Dendritic cell treated with granulocyte-macrophage colony-stimulating factor and Interleukin-4, amounts not matched to agents 40 ng/mL and 50 ng/mL, for 4 days (primary cell): ENCODE data around the gene GATAD2B.
"Not testable (repeated sequence)": the region's sequence is repeated elsewhere in the genome, so short reads cannot be mapped to it uniquely, and the experiment has no call there.

Experiments used
- H3K27ac Mint-ChIP-seq: one replicate; pipeline ENCODE4 v1.8.0; 2022; ENCODE audit warnings: mild to moderate bottlenecking, mixed read lengths
- H3K27me3 Mint-ChIP-seq: one replicate; pipeline ENCODE4 v1.8.0; 2022; ENCODE audit warnings: mild to moderate bottlenecking, mixed read lengths
- H3K36me3 Mint-ChIP-seq: one replicate; pipeline ENCODE4 v1.8.0; 2022; ENCODE audit warnings: low read depth, mixed read lengths
- H3K4me1 Mint-ChIP-seq: one replicate; pipeline ENCODE4 v1.8.0; 2022; ENCODE audit warnings: low read depth, mixed read lengths
- H3K4me3 Mint-ChIP-seq: one replicate; pipeline ENCODE4 v1.8.0; 2022; ENCODE audit warnings: mild to moderate bottlenecking, moderate library complexity, mixed read lengths
- H3K9me3 Mint-ChIP-seq: one replicate; pipeline ENCODE4 v1.8.0; 2022; ENCODE audit warnings: mixed read lengths
- intact Hi-C: fragments of 100-400 bp; cut with micrococcal nuclease; formaldehyde crosslinking; loops from one replicate; pipeline ENCODE4 v1.15.0; 2022

Gene GATAD2B

GRCh38 chr1:153877112-153877511, 45.7 kb downstream of the GATAD2B start:
- no peak overlapping the region for H3K4me3 Mint-ChIP-seq
- intact Hi-C loops: no loop called here
- H3K4me1 Mint-ChIP-seq: peaks cover 18% of the 10 kb centered on the region
- H3K9me3 Mint-ChIP-seq: no peaks in the 10 kb centered on the region
- no peak overlapping the region for H3K27ac Mint-ChIP-seq
- peaks cover 20% of the 10 kb centered on the region for H3K36me3 Mint-ChIP-seq
- no peaks in the 10 kb centered on the region for H3K27me3 Mint-ChIP-seq

DNA sequence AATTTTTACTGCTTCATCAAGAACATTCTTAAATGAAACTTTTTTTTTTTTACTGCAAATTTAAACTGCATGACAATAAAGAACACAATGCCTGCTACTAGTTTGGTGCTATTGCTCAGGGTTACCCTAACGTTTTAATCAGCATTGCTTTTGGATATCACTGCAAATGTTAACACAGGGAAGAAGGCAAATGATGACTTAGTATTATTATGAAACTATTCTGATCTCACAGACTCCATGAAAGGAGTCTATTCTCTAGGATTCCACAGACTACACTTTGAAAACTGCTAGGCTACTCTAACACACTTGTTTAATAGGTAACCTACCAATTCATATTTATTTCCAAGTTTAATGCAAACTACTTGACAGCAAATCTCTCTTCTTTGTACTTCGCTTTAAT, 49.8 kb downstream of the GATAD2B start:
- no peaks in the 10 kb centered on the region for H3K9me3 Mint-ChIP-seq
- no peak overlapping the region for H3K4me3 Mint-ChIP-seq
- peaks cover 19% of the 10 kb centered on the region for H3K4me1 Mint-ChIP-seq
- no peaks in the 10 kb centered on the region for H3K27me3 Mint-ChIP-seq
- H3K36me3 Mint-ChIP-seq: peaks cover 27% of the 10 kb centered on the region
- intact Hi-C loops: no loop called here
- H3K27ac Mint-ChIP-seq: no peak overlapping the region

GRCh38 chr1:153872331-153872730, 50.4 kb downstream of the GATAD2B start:
- no peak overlapping the region for H3K27ac Mint-ChIP-seq

DNA sequence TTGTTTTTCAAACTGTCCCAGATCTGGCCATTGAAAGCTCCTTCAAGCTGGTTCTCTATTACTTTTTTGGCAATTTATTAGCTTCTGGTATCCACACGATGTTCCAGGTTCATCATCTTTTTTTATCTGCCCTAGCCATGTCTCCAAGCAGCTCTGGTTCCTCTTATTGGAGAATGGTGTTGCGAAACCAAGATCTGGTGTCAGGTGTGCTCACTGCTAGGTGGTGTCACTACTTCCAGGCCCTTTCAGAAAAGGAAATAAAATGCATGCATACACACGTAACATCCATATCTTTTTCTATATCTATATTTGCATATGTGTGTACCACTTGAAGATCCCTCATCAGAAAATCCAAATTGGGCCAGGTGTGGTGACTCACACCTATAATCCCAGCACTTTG, 53.3 kb downstream of the GATAD2B start:
- Mint-ChIP-seq H3K4me1 (peaks cover 31% of the 10 kb centered on the region), H3K27ac (no peak overlapping the region), H3K27me3 (no peaks in the 10 kb centered on the region), H3K36me3 (peaks cover 20% of the 10 kb centered on the region), H3K9me3 (no peaks in the 10 kb centered on the region), H3K4me3 (no peak overlapping the region)
- intact Hi-C loops: no loop called here

More at GRCh38 chr1:153872331-153872730, 50.4 kb downstream of the GATAD2B start:
- H3K27me3 Mint-ChIP-seq: no peaks in the 10 kb centered on the region
- H3K4me3 Mint-ChIP-seq: no peak overlapping the region
- intact Hi-C loops: no loop called here
- H3K4me1 Mint-ChIP-seq: peaks cover 19% of the 10 kb centered on the region
- H3K36me3 Mint-ChIP-seq: peaks cover 27% of the 10 kb centered on the region
- no peaks in the 10 kb centered on the region for H3K9me3 Mint-ChIP-seq

- peaks cover 25% of the 10 kb centered on the region for H3K4me1 Mint-ChIP-seq
- no peak overlapping the region for H3K4me3 Mint-ChIP-seq
- H3K27me3 Mint-ChIP-seq: no peaks in the 10 kb centered on the region
- intact Hi-C loops: no loop called here
- H3K9me3 Mint-ChIP-seq: no peaks in the 10 kb centered on the region
- peaks cover 22% of the 10 kb centered on the region for H3K36me3 Mint-ChIP-seq
- no peak overlapping the region for H3K27ac Mint-ChIP-seq
These were observed 56.5 kb downstream of the GATAD2B start for GRCh38 chr1:153866045-153866850.

DNA sequence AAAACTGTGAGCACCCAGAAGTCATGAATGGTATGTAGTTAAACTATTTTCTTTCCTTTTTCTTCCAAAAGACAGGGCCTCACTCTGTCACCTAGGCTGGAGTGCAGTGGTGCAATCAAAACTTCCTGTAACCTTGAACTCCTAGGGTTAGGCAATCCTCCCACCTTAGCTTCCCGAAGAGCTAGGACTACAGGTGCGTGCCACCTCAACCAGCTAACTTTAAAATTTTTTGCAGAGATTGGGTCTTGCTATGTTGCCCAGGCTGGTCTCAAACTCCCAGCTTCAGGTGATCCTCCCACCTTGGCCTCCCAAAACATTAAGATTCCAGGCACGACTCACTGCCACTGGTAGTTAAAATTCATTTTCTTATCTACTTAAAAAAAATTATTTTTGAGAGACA, 62.5 kb downstream of the GATAD2B start:
- Mint-ChIP-seq H3K4me1 (peaks cover 19% of the 10 kb centered on the region), H3K4me3 (no peak overlapping the region), H3K9me3 (no peaks in the 10 kb centered on the region), H3K27ac (no peak overlapping the region), H3K27me3 (no peaks in the 10 kb centered on the region), H3K36me3 (peaks cover 40% of the 10 kb centered on the region)
- intact Hi-C loops: no loop called here

- Mint-ChIP-seq H3K36me3 (peaks cover 44% of the 10 kb centered on the region), H3K4me3 (no peak overlapping the region), H3K27me3 (no peaks in the 10 kb centered on the region), H3K27ac (no peak overlapping the region), H3K9me3 (no peaks in the 10 kb centered on the region), H3K4me1 (peaks cover 33% of the 10 kb centered on the region)
- intact Hi-C loops: no loop called here
These were observed 65.3 kb downstream of the GATAD2B start for GRCh38 chr1:153857505-153857904.

- peaks cover 40% of the 10 kb centered on the region for H3K4me1 Mint-ChIP-seq
- intact Hi-C loops: no loop called here
- no peak overlapping the region for H3K27ac Mint-ChIP-seq
- no peaks in the 10 kb centered on the region for H3K27me3 Mint-ChIP-seq
- H3K9me3 Mint-ChIP-seq: no peaks in the 10 kb centered on the region
- peaks cover 49% of the 10 kb centered on the region for H3K36me3 Mint-ChIP-seq
- no peak overlapping the region for H3K4me3 Mint-ChIP-seq
These were observed 66.0 kb downstream of the GATAD2B start for GRCh38 chr1:153856763-153857162.

DNA sequence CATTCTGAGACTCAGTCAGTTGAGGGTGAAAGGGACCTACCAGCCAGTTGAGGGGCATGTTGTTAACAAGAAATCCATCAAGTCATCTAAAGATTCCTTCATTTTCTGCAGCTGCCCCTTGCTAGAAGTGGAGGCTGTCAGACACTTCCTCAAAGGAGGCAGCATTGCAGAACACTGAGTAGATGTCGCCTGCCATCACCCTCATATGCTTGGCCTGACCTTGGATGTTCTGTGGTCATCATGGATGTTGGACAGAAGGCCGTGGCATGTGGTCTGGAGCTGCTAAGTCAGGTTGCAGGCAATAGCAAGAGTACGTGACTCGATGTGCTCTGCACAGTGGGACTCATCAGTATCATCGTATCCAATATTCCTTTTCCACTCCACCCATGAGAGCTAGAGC, 70.6 kb downstream of the GATAD2B start:
- no peaks in the 10 kb centered on the region for H3K9me3 Mint-ChIP-seq
- H3K4me1 Mint-ChIP-seq: peaks cover 52% of the 10 kb centered on the region
- H3K27ac Mint-ChIP-seq: no peak overlapping the region
- no peaks in the 10 kb centered on the region for H3K27me3 Mint-ChIP-seq
- H3K36me3 Mint-ChIP-seq: peaks cover 43% of the 10 kb centered on the region
- no peak overlapping the region for H3K4me3 Mint-ChIP-seq
- intact Hi-C loops: no loop called here

GRCh38 chr1:153849487-153850185, 73.1 kb downstream of the GATAD2B start:
- peak overlapping the region; percentile 69 for H3K27ac Mint-ChIP-seq
- H3K9me3 Mint-ChIP-seq: no peaks in the 10 kb centered on the region
- intact Hi-C loops: no loop called here
- H3K36me3 Mint-ChIP-seq: peaks cover 33% of the 10 kb centered on the region
- peak overlapping the region; percentile 44 for H3K4me3 Mint-ChIP-seq
- no peaks in the 10 kb centered on the region for H3K27me3 Mint-ChIP-seq
- H3K4me1 Mint-ChIP-seq: peaks cover 36% of the 10 kb centered on the region

DNA sequence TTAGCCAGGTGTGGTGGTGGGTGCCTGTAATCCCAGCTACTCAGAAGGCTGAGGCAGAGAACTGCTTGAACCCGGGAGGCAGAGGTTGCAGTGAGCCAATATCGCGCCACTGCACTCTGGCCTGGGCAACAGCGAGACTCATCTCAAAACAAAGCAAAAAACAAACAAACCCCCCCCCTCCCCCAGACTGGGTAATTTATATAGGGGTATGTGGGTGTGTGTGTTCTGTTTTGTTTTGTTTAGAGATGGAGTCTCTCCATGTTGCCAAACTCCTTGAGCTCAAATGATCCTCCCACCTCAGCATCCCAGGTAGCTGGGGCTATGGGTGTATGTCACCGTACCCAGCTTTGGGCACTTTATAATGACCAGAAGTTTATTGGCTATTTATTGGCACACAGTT, 74.0 kb downstream of the GATAD2B start:
- Mint-ChIP-seq H3K9me3 (no peaks in the 10 kb centered on the region), H3K36me3 (peaks cover 33% of the 10 kb centered on the region), H3K27ac (no peak overlapping the region), H3K4me3 (no peak overlapping the region), H3K27me3 (no peaks in the 10 kb centered on the region), H3K4me1 (peaks cover 34% of the 10 kb centered on the region)
- intact Hi-C loops: no loop called here

GRCh38 chr1:153845158-153845557, 77.6 kb downstream of the GATAD2B start:
- Mint-ChIP-seq H3K27me3 (no peaks in the 10 kb centered on the region), H3K27ac (no peak overlapping the region), H3K4me1 (peaks cover 25% of the 10 kb centered on the region), H3K9me3 (no peaks in the 10 kb centered on the region), H3K4me3 (no peak overlapping the region), H3K36me3 (peaks cover 23% of the 10 kb centered on the region)
- intact Hi-C loops: no loop called here

- intact Hi-C loops, H3K27me3 Mint-ChIP-seq, H3K4me3 Mint-ChIP-seq, H3K9me3 Mint-ChIP-seq, H3K27ac Mint-ChIP-seq: not testable (repeated sequence)
- Mint-ChIP-seq H3K36me3 (peaks cover 23% of the 10 kb centered on the region), H3K4me1 (peaks cover 17% of the 10 kb centered on the region)
These were observed 78.4 kb downstream of the GATAD2B start for GRCh38 chr1:153844349-153844748.

DNA sequence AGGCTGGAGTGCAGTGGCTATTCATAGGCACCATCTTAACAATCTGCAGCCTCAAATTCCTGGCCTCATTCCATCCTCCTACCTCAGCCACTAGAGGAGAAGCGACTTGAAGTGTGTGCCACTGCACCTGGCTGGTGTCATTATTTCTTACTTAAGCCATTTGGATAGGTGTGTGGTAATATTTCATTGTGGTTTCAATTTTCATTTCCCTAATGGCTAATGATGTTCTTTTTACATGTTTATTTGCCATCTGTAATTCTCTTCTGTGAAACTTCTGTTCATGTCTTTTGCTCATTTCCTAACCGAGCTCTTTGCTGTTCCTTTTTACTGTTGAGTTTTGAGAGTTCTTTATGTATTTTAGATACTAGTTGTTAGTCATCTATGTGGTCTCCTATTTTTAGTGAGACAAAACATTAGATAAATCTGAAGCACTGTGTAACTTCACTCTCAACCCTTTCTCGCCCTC, 80.7 kb downstream of the GATAD2B start:
- H3K27me3 Mint-ChIP-seq: no peaks in the 10 kb centered on the region
- H3K4me1 Mint-ChIP-seq: peaks cover 29% of the 10 kb centered on the region
- H3K4me3 Mint-ChIP-seq: no peak overlapping the region
- H3K27ac Mint-ChIP-seq: no peak overlapping the region
- no peaks in the 10 kb centered on the region for H3K9me3 Mint-ChIP-seq
- intact Hi-C loops: no loop called here
- peaks cover 28% of the 10 kb centered on the region for H3K36me3 Mint-ChIP-seq
